GM04503 (cell line): ENCODE measurements around the gene PCYOX1L.
"Not testable (repeated sequence)": the region's sequence is repeated elsewhere in the genome, so short reads cannot be mapped to it uniquely, and the experiment has no call there.

Experiments used
- DNase-seq: peaks from one replicate; pipeline ENCODE4 v3.0.0-alpha.2; 2012; ENCODE audit warnings: low read depth

Gene PCYOX1L

DNA sequence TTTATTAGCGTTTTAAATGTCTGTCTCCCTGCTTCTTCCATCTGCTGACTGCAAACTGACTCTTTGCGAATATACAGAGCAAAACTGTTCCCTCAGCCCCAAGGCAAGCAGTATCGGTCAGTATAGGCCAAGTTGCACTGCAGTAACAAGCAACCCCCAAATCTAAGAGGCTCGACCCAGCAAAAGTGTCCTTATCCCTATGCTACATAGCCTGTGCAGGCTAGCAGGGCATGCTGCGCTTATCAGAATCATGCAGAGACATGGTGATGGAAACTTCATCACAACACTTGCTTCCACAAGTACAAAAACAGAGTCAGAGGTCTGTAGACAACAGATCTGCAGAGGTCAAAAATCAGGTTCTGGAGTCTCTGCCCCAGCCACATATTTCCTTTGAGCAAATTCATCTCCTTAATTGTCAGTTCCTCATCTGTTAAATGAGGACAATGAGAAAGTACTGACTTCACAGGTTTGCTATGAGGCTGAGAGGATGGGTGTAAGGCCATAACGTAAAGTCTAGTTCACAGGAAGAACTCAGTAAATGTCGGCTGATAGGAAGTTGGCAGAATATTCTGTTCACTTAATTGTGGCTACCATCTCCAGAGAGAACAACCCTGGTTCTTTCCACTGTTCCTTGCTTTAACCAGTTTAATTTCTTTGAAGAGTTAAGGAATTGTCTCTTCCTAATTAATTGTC, 30.8 kb downstream of the PCYOX1L start:
- DNase-seq = no peak

DNA sequence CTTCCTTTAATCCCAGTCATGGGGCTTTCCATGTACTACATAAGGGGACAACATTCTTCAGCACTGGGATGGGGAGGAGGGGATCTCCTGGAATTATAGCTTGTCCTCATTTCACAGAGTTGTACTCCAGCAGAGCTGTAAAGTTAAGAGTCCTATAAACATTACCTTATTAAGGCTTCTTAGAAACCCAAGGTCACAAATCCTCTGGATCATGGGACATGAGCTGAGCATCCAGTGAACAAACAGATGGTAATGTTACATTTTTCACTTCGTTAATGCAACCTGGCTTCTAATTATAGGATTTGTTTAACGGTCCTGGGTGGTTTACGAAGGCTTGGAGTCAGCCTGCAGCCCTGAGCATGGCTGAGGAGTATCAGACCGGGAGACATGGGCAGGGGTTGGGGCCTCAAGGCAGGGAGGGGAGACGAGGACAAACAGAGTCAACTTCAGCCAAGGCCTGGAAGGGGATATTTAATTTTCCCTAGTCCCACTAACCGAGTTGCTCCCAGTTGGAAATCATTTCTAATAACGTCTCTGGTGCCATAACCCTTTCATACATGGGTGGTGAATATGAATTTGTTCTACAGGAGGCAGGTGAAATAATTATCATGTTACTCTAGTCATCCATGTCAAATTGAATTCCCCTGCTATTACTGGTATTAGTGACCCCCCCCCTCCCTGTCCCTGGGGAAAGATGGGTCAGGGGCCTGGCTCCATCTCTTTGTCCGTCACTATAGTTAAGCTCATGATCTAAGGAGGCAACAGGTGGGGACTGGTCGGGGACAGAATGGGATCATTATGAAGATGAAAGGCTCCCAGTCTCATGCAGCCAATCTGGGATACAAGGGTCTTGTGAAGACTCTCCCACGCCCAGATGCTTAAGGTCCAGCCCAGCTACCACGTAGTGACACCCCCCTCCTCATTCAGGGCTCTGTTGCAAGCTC, 32.0 kb downstream of the PCYOX1L start:
- no peak for DNase-seq

DNA sequence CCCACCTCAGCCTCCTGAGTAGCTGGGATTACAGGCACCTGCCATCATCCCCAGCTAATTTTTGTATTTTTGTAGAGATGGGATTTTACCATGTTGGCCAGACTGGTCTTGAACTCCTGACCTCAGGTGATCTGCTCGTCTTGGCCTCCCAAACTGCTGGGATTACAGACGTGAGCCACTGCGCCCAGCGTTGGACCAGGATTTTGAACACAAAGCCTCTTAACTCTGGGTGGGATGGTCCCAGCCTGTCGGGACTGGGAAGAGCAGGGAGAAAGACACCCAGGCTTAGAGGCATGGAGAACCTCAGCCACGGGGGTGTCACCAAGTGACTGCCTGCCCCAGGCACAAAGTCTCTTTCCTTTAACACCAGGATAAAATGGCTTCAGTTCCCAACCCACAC, 33.2 kb downstream of the PCYOX1L start:
- DNase-seq = not testable (repeated sequence)

DNA sequence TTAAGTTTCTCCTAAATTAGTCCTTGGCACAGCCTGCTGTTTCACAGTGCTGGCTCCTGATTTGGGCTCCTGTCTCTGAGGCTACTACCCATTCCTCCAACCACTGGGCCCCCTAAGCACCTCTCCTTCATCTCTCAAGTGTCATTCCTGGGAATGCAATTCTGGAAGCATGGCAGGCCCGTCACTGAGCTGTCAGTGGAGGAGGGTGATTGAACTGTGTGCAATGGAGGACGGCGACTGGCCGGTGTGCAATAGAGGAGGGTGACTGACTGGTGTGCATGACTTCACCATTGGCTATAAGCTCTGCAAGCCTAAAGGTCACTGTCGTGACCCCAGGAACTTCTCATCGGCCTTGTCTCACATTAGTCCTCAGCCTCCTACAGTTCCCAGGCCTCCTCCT, 33.7 kb downstream of the PCYOX1L start:
- no peak for DNase-seq

DNA sequence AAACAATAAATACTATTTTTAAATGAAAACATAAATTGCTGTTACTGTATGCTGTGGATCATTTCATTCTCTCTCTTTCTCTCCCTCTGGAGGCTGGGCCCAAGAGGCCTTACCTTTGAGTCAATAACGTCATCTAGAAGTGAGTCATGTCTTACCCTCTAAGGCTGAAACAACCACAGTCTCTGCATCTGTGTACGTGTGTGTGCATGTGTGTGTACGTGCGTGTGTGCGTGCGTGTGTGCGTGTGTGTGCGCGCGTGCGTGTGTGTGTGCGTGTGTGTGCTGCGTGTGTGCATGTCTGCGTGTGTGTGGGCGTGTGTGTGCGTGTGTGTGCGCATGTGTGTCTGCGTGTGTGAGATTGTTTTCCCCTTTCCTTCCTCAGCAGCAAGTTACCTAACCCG, 34.9 kb downstream of the PCYOX1L start:
- no peak for DNase-seq

DNA sequence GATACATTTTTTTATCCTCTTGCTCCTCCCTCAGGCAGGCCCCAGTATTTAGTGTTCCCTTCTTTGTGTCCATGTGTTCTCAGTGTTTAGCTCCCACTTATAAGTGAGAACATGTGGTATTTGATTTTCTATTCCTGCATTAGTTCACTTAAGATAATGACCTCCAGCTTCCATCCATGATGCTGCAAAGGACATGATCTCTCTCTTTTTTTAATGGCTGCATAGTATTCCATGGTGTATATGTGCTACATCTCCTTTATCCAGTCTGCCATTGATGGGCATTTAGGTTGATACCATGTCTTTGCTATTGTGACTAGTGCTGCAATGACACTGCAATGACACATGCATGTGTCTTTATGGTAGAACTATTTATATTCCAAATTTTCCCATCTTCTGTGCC, 37.1 kb downstream of the PCYOX1L start:
- DNase-seq = not testable (repeated sequence)

DNA sequence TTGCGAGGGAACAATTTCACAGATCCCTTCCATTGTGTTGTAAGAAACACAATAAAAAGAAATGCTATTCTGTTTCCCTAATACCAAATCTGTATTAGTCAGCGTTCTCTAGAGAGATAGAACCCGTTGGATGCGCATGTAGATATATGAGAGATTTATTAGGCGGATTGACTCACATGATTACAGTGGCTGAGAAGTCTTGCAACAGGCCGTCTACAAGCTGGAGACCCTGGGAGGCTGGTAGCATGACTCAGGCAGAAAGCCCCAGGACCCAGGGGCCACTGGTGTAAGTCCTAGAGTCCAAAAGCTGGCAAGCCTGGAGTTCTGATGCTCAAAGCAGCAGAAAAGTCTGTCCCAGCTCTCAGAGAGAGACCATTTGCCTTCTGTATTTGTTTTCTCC, 39.7 kb downstream of the PCYOX1L start:
- DNase-seq = peak; percentile 97

DNA sequence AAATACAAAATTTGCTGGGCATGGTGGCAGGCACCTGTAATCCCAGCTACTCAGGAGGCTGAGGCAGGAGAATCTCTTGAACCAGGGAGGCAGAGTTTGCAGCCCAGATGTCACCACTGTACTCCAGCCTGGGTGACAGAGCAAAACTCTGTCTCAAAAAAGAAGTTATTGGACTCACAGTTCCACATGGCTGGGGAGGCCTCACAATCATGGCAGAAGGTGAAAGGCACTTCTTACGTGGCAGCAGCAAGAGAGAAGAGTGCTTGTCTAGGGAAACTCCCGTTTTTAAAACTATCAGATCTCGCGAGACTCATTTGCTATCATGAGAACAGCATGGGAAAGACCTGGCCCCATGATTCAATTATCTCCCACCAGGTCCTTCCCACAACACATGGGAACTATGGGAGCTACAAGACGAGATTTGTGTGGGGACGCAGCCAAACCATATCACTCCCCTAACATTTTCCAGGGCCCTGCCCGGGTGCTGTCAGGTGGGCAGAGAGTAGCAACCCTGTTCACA, 41.0 kb downstream of the PCYOX1L start:
- not testable (repeated sequence) for DNase-seq

DNA sequence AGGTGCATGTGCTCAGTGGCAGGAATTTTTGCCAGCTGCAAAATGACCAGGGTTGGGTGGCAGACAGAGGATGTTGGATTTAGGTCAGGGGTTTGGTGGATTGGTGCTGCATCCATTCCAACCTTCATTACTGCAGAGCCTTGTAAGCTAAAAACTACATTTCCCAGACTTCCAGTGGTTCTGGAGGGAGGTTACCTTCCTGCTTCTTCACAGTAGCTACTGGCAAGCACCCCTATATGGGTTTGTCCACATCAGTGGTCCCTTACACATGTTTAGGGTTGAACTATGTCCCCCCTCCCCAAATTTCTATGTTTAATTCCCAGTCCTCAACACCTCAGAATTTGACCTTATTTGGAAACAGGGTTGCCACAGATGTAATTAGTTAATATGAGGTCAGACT, 41.9 kb downstream of the PCYOX1L start:
- no peak for DNase-seq

DNA sequence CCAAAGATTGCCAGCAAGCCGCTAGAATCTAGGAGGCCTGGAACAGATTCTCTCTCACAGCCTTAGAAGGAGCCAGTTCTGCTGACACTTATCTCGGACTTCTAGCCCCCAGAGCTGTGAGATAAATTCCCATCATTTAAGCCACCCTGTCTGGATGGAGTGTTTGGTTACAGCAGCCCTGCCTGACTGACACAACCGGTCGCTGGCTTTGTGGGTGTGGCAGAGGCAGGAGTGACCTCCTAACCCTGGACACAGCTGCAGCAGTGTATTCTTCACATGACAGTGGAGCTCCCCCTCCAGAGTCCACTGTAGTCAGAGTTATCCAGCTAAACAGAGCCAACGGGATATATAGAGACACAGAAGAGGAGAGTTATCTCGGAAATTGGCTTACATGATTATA, 42.5 kb downstream of the PCYOX1L start:
- no peak for DNase-seq

DNA sequence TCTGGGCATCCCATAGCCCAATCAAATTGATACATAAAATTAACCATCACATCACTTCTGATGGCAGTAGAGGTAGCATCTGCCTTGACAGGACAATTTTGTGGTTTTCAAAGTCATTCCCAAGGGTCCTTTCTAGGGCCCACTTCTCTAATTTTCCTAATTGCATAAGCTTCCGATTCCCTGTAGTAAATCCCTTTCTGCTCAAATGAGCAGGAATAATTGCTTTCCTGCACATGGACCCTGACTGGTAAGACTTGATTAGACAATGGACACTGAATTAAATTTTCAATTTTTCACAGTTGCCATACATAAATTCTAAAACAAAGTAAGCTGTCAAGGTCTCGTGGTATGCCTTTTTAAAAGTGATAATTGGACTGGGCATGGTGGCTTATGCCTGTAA, 43.2 kb downstream of the PCYOX1L start:
- no peak for DNase-seq

DNA sequence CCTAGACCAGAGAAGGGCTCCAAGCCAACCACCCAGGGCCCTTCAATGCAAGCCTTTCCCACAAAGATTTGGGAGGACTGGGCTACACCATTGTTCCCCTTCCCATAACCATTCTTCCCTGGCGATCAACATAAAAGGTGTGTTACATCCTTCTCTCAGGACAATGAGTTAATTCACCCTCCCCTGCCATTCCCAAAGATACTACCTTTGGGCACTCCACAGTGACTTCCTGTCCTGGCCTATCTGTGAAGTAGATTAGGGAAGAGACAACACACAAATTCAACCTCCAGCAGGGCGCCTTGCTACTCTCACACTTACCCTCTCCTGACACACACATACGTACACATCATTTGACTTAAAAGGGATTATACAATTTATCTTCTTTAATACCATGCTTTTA, 44.4 kb downstream of the PCYOX1L start:
- DNase-seq = no peak

DNA sequence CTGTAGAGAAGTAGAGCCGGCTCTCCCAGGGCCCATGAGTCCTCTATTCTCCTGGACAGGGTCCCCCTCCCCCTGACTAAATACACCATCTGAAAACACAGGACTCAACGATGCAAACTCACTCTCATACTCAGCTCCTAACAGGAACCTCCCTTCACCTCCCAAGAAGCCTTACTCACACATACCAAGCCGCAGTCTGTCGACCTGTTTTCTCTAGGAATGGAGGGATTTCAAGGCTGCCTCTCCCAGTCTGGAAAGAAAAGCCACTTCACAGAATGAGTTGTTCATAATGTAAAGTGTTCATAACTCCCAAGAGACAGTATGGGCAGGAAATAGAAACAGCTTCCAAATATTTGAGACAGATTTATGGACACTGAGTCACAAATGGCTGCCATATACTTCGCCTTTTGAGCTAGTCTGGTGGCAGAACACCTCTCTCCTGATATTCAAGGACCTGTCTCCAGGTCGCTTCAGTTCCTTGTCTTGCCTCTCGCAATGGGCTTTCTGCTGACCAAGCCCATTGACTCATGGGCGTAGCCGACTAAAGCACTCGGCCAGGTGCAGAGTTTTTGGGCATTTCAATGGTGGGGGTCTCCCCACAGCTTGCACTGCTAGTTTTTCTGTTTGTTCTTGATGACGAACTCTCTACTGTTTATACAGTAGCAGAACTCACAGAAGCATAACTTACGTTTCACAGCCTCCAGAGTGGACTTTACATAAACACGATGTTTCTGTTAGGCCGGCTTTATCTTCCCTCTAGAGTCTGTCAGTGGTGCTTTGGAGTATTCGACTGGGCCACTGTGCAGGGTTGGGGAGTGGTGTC, 46.3 kb downstream of the PCYOX1L start:
- peak; percentile 99 for DNase-seq

DNA sequence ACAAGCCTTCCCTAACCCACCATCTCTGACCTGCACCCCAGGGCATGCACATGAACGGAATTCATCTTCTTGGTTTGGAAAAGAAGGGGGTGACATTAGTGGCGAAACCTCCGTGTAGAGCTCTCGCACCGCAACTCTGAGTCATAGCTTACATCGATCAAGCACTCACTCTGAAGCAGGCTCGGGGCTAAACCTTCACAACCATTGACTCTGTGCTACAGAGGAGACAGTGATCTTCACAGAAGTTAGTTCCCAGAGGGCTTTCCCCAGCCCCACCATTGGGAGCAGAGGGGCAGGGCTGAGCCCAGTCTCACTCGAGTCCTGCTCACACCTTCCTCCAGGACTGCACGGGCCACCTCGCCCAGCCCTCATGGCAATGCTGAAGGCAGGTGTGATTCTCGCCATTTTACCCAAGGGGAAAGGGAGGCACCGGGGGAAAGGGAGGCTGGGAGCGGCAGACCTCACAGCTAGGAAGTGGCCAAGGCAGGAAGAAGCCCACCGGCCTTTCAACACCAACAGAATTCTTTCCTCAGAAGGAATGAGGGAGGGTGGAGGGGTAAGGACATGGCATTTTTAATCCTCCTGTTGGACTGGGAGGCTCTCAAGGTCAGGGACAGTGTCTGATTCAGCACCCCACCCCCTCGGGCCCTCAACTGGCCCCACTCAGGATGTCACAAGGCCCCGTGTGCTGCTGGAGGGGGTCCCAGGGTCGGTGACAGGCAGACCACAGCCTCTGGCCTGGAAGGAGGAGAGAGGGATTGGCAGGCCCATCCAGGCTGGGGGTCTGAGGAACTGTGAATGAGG, 47.1 kb downstream of the PCYOX1L start:
- DNase-seq = peak; percentile 83

DNA sequence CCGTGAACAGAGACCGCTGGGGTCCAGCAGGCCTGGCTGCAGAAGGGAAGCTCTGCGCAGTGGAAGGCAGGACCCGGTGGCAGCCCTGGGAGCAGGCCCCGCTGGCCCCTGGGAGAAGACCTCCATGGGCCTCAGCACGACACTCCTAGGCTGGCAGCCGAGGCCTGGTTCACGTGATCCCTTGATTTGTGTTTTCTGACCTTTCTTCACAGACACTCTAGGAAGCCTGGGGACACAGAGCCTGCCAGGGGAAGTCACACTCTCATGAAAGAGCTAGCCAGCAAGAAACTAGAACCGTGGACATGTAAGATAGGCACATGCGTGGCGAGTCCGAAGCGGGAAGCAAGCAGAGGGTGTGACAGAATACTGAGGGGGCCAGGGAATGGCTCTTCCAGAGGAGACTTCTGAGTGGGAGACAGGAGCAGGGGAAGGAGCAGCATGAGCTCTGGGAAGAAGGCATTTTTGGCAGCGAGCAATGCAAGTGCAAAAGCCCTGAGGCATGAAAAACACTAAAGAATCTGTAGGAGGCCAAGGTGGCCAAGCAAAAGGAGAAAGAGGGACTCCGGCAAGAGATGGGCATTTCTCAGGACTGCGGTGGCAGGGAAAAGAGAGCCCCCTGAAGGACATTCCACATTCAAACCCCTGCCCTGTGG, 47.8 kb downstream of the PCYOX1L start:
- DNase-seq = no peak

DNA sequence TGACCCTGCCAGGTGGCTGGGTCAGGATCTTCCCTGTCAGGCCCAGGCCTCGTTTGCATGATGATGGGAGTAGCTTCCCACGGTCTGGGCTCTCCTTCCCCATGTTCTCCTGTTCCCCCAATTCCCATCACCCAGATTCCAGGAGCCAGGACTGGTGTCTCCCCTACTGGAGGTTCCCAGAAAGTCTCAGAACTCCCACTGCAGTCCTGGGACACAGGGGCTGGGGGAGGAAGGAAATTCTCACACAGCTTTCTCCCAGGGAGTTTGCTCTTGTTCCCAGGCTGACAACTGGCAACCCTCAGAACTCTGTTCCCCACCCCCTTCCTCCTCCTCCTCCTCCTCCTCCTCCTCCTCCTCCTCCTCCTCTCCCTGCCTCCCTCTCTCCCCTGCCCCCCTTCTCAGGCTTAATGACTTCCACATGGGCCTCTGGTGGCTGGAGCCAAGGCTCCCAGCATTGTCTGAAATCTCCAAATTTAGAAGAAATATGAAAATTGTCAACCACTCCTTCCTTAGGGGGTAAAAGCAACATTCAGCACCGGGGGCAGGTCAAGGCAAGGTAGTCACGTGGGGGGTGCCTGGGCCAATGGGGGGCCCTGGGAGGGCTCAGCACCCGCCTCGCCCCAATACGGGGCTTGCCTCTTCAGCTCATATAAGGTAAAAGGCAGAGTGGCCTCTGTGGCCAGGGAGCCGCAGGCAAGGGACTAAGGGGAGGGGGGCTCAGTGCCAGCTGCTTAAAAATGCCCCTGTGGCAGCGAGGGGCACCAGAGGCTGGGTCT, 48.5 kb downstream of the PCYOX1L start:
- peak; percentile 95 for DNase-seq

DNA sequence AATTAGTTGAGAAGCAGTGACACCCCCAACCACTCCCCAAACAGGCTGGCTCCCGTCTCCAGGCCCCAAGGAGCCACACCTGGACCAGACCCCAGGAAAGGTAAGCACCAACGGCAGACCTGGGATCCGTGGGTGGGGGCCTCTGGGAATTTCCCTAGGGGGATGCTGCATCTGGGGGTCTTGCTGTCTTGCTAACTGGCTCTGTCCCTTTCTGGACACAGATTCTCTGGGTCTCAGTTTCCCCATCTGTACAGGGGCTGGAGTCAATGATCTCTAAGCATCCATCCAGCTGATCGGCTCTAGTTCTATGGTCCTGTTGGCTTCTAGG, 49.1 kb downstream of the PCYOX1L start:
- no peak for DNase-seq

DNA sequence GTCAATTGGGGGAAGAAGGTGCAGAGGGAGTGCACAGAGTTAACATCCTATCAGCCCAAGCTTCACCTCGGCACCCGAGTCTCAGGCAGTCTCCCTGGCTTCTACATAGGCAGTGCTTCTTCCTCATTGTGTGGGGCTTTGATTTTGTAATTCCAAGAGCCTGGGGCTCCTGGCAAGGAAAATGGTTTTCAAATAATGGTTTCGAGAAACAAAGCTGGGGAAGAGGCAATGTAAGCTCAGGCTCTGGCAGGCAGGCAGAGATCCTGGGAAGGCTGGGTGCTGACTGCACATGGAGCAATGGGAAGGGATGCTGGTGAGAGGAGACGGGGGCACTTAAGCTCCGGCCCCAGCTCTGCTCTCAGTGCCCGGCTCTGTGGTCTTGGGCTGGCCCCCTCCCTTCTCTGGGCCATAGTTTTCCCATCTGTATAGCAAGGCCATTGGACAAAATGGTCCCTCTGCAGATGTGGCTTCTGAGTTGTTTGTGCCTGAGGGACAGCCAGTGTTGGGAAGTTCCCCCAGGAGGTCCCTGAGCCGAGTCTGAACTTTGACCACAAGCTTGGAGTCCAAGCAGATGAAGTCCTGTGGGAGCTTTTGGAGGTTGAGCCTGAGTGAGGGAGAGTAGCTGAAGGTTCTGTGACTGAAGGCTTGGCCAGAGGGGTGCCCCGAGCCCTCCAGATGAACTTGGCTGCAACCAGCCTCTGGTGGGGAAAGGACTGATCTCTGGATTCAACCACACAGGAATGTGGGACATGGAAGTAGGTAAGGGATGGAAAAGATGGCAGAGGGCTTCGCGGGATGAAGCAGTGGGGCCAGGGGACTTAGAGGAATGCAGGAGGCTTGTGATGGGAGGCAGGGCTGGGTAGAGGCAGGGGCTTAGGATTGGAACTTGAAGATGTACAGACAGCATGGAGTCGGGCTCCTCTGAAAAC, 49.7 kb downstream of the PCYOX1L start:
- no peak for DNase-seq
